Psoas muscle (tissue), 8 donors: ENCODE data around the gene EIF4EBP2. TPM values are rescaled to one million over a fixed set of nuclear protein-coding genes. Genes with fewer than 3 reads are reported as not detected.

Experiments used
- ATAC-seq, 4 donors: fragments of 200-7000 bp; cut with Tn5 transposase; one replicate each; pipeline ENCODE4 v1.9.1; 2020; ENCODE audit warnings: moderate library complexity in 3 of 4, mild to moderate bottlenecking in 2 of 4
- DNase-seq, 2 donors: peaks; one replicate each; pipeline ENCODE4 v3.0.0-alpha.2; 2020
- H3K27ac ChIP-seq: fragments of 200-600 bp; one replicate; pipeline ENCODE4 v1.8.0; 2022
- H3K27me3 ChIP-seq, 3 donors: fragments of 200-600 bp in 1 of 3; one replicate each; pipeline versions ENCODE4 v1.6.1 to v1.8.0; 2013 to 2022; ENCODE audit warnings: low read length in 2 of 3, mild to moderate bottlenecking in 2 of 3, moderate library complexity in 1 of 3; ENCODE audit not compliant: insufficient read depth in 3 of 3
- H3K36me3 ChIP-seq, 2 donors: fragments of 200-600 bp in 1 of 2; one replicate each; pipeline versions ENCODE4 v1.6.1 to v1.8.0; 2013 to 2022; ENCODE audit warnings: low read depth in 1 of 2, mild to moderate bottlenecking in 1 of 2, moderate library complexity in 1 of 2; ENCODE audit not compliant: insufficient read depth in 1 of 2
- H3K4me1 ChIP-seq: fragments of 200-600 bp; one replicate; pipeline ENCODE4 v1.8.0; 2022
- H3K4me3 ChIP-seq: fragments of 200-600 bp; one replicate; pipeline ENCODE4 v1.8.0; 2022; ENCODE audit warnings: mild to moderate bottlenecking
- H3K9me3 ChIP-seq: fragments of 200-600 bp; one replicate; pipeline ENCODE4 v1.8.0; 2022
- WGBS, 3 donors: extraction: QIAGEN DNeasy Blood & Tissue Kit; methylation state at CpG; one replicate each; pipeline versions ENCODE4 v1.1.6 to v1.1.7; 2013; 5-methylcytosine and 5-hydroxymethylcytosine counted together
- intact Hi-C, 2 donors: fragments of 100-400 bp; cut with DNase I; formaldehyde crosslinking; loops; one replicate each; pipeline versions ENCODE4 v1.11.0 to v1.14.2; 2022
- polyA plus RNA-seq, 3 donors: library from polyadenylated mRNA; stranded (reverse); fragments of 200-250 nt; gene quantifications; one replicate each; pipeline ENCODE4 v1.2.3, GENCODE V29; 2013
- total RNA-seq, 4 donors: library from RNA; stranded (reverse); fragmentation: NEBNext Ultra II Directional in 2 of 4; extraction: Animal tissue kit (Norgen Biotek cat#: 25700) in 2 of 4; gene quantifications; one replicate each; pipeline versions ENCODE4 v1.2.1 to v1.2.4, GENCODE V29; 2021 to 2023
- TF ChIP-seq, protein P1 (sequence below): fragments of 200-600 bp; IDR thresholded peaks from one replicate; pipeline ENCODE4 v1.8.0; 2022; ENCODE audit warnings: antibody characterized with exemption
- donor health status: healthy with polysubstance abuse.
- donor health status: DM: no; HTN: no; CAD: no; lungs with moderate emphysema.
- donor health status: Bipolar disorder and iron deficiency.
- donor health status: healthy.
- donor health status: DM: yes; HTN: yes; CAD: no.
- donor health status: DM: no; HTN: no; CAD: no.
- donor health status: DM: no; HTN: no; CAD: no.
- donor health status: DM: yes; HTN: yes; CAD: no.

The EIF4EBP2 gene
- total and polyA plus RNA-seq, 7 donors, result 13.0 to 76.6 (median 49.5) TPM

DNA sequence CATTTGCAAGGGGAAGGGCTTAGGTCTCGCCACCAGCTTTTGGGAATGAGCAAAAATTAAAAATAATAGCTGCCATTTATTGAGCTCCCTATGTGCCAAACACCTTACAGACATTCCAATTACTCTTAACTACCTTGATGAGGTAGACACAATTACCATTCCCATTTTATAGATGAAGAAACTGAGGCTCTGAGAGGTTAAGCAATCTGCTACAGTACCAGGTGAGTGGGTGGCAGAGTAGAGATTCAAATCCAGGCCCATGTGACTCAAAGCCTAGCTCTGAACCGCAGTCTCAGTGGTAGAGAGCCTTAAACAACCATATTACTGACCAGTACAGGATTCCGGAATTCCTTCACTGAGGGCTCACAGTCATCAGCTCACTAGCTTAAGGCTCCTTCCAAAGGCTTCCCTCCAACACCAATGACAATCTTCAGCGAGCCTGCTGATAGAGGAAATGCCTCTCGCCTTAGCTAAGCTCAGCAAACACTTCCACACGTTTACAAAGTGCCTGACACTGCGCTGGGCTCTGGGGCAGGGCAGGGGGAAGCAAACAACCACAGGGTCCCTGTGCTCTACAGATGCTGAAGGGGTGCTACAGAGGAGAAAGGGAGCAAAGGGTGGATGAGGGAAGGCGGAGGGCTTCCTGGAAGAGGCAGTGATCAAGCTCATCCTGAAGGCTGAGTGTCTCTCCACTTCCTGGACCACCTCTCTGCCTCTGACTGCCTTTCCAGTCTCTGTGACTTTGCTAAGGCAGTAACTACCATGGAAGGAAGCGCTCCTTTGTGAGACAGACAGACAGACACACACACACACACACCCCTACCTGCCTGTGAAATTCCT, 28.9 kb upstream of the EIF4EBP2 start:
- WGBS, 3 donors, result 85 to 88% (median 86%) methylated on average over 8 to 9 of the region's 9 CpGs
- H3K36me3 ChIP-seq, result peaks cover 0 to 32% of the 10 kb centered on the region in 2 donors
- H3K27me3 ChIP-seq, result no peaks in the 10 kb centered on the region
- intact Hi-C loops, result no loop called here
- H3K4me3 ChIP-seq, result no peak overlapping the region
- peak overlapping the region; percentile 30 for H3K27ac ChIP-seq
- TF ChIP-seq, protein P1, sequence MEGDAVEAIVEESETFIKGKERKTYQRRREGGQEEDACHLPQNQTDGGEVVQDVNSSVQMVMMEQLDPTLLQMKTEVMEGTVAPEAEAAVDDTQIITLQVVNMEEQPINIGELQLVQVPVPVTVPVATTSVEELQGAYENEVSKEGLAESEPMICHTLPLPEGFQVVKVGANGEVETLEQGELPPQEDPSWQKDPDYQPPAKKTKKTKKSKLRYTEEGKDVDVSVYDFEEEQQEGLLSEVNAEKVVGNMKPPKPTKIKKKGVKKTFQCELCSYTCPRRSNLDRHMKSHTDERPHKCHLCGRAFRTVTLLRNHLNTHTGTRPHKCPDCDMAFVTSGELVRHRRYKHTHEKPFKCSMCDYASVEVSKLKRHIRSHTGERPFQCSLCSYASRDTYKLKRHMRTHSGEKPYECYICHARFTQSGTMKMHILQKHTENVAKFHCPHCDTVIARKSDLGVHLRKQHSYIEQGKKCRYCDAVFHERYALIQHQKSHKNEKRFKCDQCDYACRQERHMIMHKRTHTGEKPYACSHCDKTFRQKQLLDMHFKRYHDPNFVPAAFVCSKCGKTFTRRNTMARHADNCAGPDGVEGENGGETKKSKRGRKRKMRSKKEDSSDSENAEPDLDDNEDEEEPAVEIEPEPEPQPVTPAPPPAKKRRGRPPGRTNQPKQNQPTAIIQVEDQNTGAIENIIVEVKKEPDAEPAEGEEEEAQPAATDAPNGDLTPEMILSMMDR, result no peak
- H3K9me3 ChIP-seq, result no peaks in the 10 kb centered on the region
- ATAC-seq (no peak), DNase-seq (no peak)
- H3K4me1 ChIP-seq, result peaks cover 46% of the 10 kb centered on the region

DNA sequence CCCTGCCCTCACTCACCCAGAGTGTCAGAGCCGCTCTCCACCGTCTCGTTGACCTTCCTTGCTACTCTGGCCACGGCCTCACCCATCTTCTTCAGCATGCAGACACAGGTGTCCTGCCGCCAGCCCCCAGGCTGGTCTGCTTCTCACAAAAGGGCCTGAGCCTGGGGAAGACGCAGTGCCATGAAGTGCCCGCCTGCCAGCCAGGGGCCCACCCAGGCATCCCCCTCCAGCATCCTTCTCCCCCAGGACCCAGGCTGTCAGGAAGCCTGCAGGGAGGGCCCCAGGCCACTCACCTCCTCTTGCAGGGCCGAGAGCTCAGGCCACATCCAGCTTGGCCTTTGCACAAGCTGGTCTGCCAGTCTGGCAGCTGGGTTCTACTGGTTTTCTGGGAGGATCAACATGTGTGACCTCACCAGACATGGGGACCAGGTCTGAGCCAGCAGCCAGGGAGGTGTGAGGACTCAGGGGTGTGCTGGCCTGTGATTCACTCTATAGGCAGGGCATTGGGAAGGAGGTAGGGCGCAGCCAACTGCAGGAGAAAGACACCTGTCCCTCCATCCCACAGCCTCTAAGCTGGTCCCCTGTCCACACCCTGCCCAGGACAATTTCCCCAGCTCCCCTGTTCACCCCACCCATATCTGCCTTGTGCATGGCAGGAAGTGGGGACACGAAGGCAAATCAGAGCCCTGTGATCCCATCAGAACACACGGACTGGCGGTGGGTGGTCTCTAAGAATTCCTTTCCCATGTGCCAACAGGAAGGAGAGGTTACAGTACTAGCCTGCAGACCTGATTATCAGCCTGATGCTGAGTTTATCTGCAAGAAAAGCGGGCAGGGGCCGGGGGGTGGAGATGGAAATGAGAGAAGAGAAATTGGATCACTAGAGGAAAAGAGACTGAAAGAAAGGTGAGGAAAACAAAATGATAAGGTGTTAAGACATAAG, 27.2 kb upstream of the EIF4EBP2 start:
- TF ChIP-seq, protein P1, result no peak
- intact Hi-C loops, result no loop called here
- DNase-seq, result no peak
- Histone ChIP-seq H3K9me3 (no peaks in the 10 kb centered on the region), H3K27ac (peak overlapping the region; percentile 94), H3K27me3 (no peaks in the 10 kb centered on the region), H3K36me3 (peaks cover 0 to 31% of the 10 kb centered on the region in 2 donors), H3K4me3 (no peak overlapping the region), H3K4me1 (peaks cover 51% of the 10 kb centered on the region)
- WGBS, 3 donors, result 69 to 85% (median 75%) methylated on average over 14 of the region's 14 CpGs
- ATAC-seq, result peak in 1 of 4 donors; percentile 30

DNA sequence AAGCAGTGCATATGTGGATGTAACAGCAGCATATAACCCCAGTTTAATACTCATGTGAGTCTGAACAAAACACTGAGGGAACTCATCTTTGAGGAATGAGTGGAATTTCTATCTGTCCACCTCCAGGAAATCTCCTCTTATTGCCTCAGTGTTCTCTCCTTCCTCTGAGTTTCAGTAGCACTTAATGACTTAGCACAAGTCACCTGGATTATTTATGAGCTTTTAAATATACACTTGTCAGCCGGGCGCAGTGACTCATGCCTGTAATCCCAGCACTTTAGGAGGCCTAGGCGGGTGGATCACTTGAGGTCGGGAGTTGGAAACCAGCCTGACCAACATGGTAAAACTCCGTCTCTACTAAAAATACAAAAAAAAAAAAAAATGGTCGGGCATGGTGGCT, 25.8 kb upstream of the EIF4EBP2 start:
- ATAC-seq, result peak; percentile 41 to 59 (median 52)
- peak overlapping the region; percentile 94 for H3K27ac ChIP-seq
- peaks cover 50% of the 10 kb centered on the region for H3K4me1 ChIP-seq
- H3K9me3 ChIP-seq, result no peaks in the 10 kb centered on the region
- TF ChIP-seq, protein P1, result no peak
- WGBS, 3 donors, result 23 to 33% (median 25%) methylated on average over 5 to 6 of the region's 6 CpGs
- intact Hi-C loops, result no loop called here
- H3K4me3 ChIP-seq, result no peak overlapping the region
- H3K27me3 ChIP-seq, result no peaks in the 10 kb centered on the region
- DNase-seq, result peak; percentile 46 to 77
- H3K36me3 ChIP-seq, result peaks cover 0 to 27% of the 10 kb centered on the region in 2 donors

DNA sequence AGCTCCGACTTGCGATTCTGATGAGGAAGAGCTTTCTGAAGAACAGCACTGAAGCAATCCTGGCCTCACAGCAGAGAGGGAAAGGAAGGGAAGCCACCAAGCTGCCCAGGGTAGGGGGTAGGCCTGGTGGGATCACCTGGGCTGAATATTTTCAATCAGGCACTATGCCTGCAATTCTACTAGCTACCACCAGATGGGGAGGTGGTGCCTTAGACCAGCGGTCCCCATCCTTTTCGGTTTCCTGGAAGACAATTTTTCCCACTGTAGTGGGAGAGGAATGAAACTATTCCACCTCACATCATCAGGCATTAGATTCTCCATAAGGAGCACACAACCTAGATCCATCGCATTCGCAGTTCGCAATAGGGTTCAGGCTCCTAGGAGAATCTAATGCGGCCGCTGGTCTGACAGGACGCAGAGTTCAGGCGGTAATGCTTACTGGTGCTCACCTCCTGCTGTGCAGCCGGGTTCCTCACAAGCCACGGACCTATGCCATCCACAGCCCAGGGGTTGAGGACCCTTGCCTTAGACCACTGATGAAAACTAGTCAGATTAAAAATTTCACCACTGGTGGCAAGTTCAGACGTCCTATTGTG, 24.3 kb upstream of the EIF4EBP2 start:
- TF ChIP-seq, protein P1, result peak; percentile 59
- Histone ChIP-seq H3K4me3 (peak overlapping the region; percentile 86), H3K9me3 (no peaks in the 10 kb centered on the region), H3K4me1 (peaks cover 50% of the 10 kb centered on the region), H3K27me3 (no peaks in the 10 kb centered on the region), H3K36me3 (peaks cover 0 to 16% of the 10 kb centered on the region in 2 donors), H3K27ac (peak overlapping the region; percentile 94)
- ATAC-seq (no peak), DNase-seq (no peak)
- WGBS, 3 donors, result 88 to 90% (median 89%) methylated on average over 14 of the region's 14 CpGs
- intact Hi-C loops, result no loop called here
